Measurements from ENCODE around the gene RASGRF2.
A peak's percentile ranks its signal among the peaks of the same experiment; 100 is the strongest.

DNA sequence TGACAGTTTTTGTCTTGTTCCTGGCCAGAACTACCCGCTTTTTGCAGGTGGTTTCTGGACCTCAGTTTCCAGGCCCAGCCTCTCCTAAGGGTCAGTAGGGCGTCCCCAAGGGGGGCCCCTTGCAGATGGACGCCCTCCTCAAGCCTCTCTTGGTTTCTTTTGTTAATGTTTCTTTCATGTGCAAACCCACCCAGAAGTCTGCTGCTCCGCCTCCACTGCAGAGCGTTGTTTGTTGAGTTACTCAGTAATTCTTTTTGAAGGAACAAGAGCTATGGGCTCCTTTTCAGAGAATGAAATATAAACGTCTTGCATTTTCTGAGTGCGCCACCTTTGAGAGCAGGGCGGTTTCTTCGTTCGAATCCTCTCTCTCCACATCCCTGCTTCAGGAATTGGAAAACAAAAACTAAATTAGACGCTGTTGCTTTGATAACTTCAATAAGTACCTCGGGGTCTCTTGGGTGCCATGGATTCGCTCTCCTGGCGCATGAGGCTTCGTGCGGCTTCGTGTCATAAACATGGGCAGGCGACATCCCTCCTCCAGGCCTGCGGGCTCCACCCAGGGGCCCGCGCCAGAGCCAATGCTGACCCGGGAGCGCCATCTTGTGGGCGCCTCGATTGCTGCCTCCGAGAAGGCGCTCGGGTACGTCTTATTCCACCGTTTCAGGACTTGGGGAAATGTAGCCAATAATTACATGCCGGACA, 234.6 kb downstream of the RASGRF2 start:
- TF ChIP-seq, protein P1, sequence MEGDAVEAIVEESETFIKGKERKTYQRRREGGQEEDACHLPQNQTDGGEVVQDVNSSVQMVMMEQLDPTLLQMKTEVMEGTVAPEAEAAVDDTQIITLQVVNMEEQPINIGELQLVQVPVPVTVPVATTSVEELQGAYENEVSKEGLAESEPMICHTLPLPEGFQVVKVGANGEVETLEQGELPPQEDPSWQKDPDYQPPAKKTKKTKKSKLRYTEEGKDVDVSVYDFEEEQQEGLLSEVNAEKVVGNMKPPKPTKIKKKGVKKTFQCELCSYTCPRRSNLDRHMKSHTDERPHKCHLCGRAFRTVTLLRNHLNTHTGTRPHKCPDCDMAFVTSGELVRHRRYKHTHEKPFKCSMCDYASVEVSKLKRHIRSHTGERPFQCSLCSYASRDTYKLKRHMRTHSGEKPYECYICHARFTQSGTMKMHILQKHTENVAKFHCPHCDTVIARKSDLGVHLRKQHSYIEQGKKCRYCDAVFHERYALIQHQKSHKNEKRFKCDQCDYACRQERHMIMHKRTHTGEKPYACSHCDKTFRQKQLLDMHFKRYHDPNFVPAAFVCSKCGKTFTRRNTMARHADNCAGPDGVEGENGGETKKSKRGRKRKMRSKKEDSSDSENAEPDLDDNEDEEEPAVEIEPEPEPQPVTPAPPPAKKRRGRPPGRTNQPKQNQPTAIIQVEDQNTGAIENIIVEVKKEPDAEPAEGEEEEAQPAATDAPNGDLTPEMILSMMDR (IDR thresholded peaks at IDR 0.05): peak; percentile 85 to 99 (median 94)
- no peak for TF ChIP-seq POLR2A (IDR thresholded peaks at IDR 0.05)
